HG02884 (cell line): ENCODE data around the gene AP3M1.
A peak's percentile ranks its signal among the peaks of the same experiment; 100 is the strongest.

Source experiments
- ATAC-seq: cut with Tn5 transposase; IDR thresholded peaks from one replicate; pipeline ENCODE4 v1.9.1; 2021; ENCODE audit warnings: mild to moderate bottlenecking, moderate library complexity; ENCODE audit not compliant: unreplicated experiment

The AP3M1 gene

GRCh38 chr10:74120911-74121310 is 29.7 kb downstream of the AP3M1 start:
- no peak for ATAC-seq

- ATAC-seq = no peak
Measured at GRCh38 chr10:74118804-74119203, 31.8 kb downstream of the AP3M1 start.

GRCh38 chr10:74117738-74118137 is 32.9 kb downstream of the AP3M1 start:
- ATAC-seq = no peak

GRCh38 chr10:74114041-74114448 is 36.6 kb downstream of the AP3M1 start:
- no peak for ATAC-seq

- ATAC-seq = no peak
Measured at GRCh38 chr10:74113546-74113945, 37.1 kb downstream of the AP3M1 start.

- no peak for ATAC-seq
Measured at GRCh38 chr10:74111799-74112198, 38.8 kb downstream of the AP3M1 start.

GRCh38 chr10:74110120-74110519 is 40.5 kb downstream of the AP3M1 start:
- ATAC-seq = no peak

- ATAC-seq = no peak
Measured at GRCh38 chr10:74109452-74109851, 41.2 kb downstream of the AP3M1 start.

- ATAC-seq = no peak
Measured at GRCh38 chr10:74107391-74107790, 43.2 kb downstream of the AP3M1 start.

- ATAC-seq = no peak
Measured at GRCh38 chr10:74104996-74105395, 45.6 kb downstream of the AP3M1 start.

GRCh38 chr10:74104480-74104879 is 46.1 kb downstream of the AP3M1 start:
- ATAC-seq = no peak

GRCh38 chr10:74103560-74104258 is 46.9 kb downstream of the AP3M1 start:
- ATAC-seq = no peak

- ATAC-seq = no peak
Measured at GRCh38 chr10:74099836-74100235, 50.8 kb downstream of the AP3M1 start.

GRCh38 chr10:74099420-74099819 is 51.2 kb downstream of the AP3M1 start:
- ATAC-seq = no peak

GRCh38 chr10:74097776-74098175 is 52.9 kb downstream of the AP3M1 start:
- ATAC-seq = no peak

GRCh38 chr10:74096777-74097176 is 53.9 kb downstream of the AP3M1 start:
- ATAC-seq = peak; percentile 82

GRCh38 chr10:74094231-74094630 is 56.4 kb downstream of the AP3M1 start:
- no peak for ATAC-seq

GRCh38 chr10:74093530-74094164 is 57.0 kb downstream of the AP3M1 start:
- ATAC-seq = no peak

GRCh38 chr10:74092372-74092771 is 58.3 kb downstream of the AP3M1 start:
- no peak for ATAC-seq

- no peak for ATAC-seq
Measured at GRCh38 chr10:74088722-74089121, 61.9 kb downstream of the AP3M1 start.

GRCh38 chr10:74086317-74086716 is 64.3 kb downstream of the AP3M1 start:
- ATAC-seq = no peak

GRCh38 chr10:74084955-74085354 is 65.7 kb downstream of the AP3M1 start:
- ATAC-seq = no peak

GRCh38 chr10:74083304-74083703 is 67.3 kb downstream of the AP3M1 start:
- no peak for ATAC-seq
